GM12878 (cell line): Measurements from ENCODE around the gene KIFC3. TPM values are rescaled to one million over a fixed set of nuclear protein-coding genes. Genes with fewer than 3 reads are reported as not detected.

Experiments used
- ATAC-seq: fragments of 200-7000 bp; cut with Tn5 transposase; 3 replicates; pipeline ENCODE4 v1.9.1; 2020; ENCODE audit warnings: mild to moderate bottlenecking, moderate library complexity
- BruUV-seq: library from RNA; stranded (reverse); fragments of 400-500 nt; replicated peaks from 2 replicates; lab custom pipeline; 2021; lab: Mats Ljungman, UMichigan
- CTCF ChIA-PET: fragments of 300-600 bp; sonication (Branson Sonifier 250); formaldehyde crosslinking; extraction: SDS; loops from one replicate; lab custom pipeline; 2021; ENCODE audit warnings: inconsistent platforms; lab: Yijun Ruan, JAX
- POLR2A ChIA-PET: fragments of 350-600 bp; formaldehyde crosslinking; extraction: SDS; loops from one replicate; lab custom pipeline; 2021; ENCODE audit warnings: inconsistent platforms; lab: Charles Lee
- RAD21 ChIA-PET: fragments of 300-600 bp; sonication (Branson Sonifier 250); formaldehyde crosslinking; loops from one replicate; lab custom pipeline; 2023; ENCODE audit warnings: antibody characterized with exemption; ENCODE audit not compliant: unreplicated experiment; lab: Charles Lee
- SMC1A ChIA-PET: fragments of 300-600 bp; sonication (Branson Sonifier 250); formaldehyde crosslinking; loops from one replicate; lab custom pipeline; 2023; ENCODE audit not compliant: unreplicated experiment, uncharacterized antibody; lab: Charles Lee
- DNase-seq: peaks from one replicate; pipeline ENCODE4 v3.0.0-alpha.2; 2011; ENCODE audit warnings: low read depth, low spot score
- FAIRE-seq: peaks from 3 replicates; lab custom pipeline; 2011; peaks lifted over from hg19 to GRCh38; lab: Jason Lieb, UNC
- H2AFZ ChIP-seq: 2 replicates; pipeline ENCODE4 v1.6.0; 2011; ENCODE audit warnings: low read depth, low read length, control low read depth; ENCODE audit not compliant: control insufficient read depth
- H3K27ac ChIP-seq: 2 replicates; pipeline ENCODE4 v1.5.1; 2011; ENCODE audit warnings: control low read depth; ENCODE audit not compliant: control insufficient read depth, insufficient read depth
- H3K27me3 ChIP-seq, 2 experiments: replicated peaks in 1 of 2; 2 replicates each; pipeline versions ENCODE4 v1.6.0 to v1.6.1; 2011; ENCODE audit warnings: low read length in 1 of 2; ENCODE audit not compliant: control insufficient read depth in 2 of 2, insufficient read depth in 2 of 2
- H3K36me3 ChIP-seq, 2 experiments: 2 replicates each; pipeline ENCODE4 v1.5.1; 2011; ENCODE audit warnings: low read length in 1 of 2; ENCODE audit not compliant: control insufficient read depth in 2 of 2, insufficient read depth in 2 of 2
- H3K4me1 ChIP-seq: 2 replicates; pipeline ENCODE4 v1.6.1; 2011; ENCODE audit warnings: mild to moderate bottlenecking, low read length, moderate library complexity, mixed read lengths; ENCODE audit not compliant: control insufficient read depth, insufficient read depth
- H3K4me2 ChIP-seq: 2 replicates; pipeline ENCODE4 v1.6.0; 2011; ENCODE audit warnings: control low read depth; ENCODE audit not compliant: control insufficient read depth, insufficient read depth
- H3K4me3 ChIP-seq: fragments of 200-600 bp; sonication (generic); 2 replicates; pipeline ENCODE4 v1.5.1; 2016
- H3K79me2 ChIP-seq: 2 replicates; pipeline ENCODE4 v1.6.0; 2011; ENCODE audit warnings: low read length; ENCODE audit not compliant: control insufficient read depth, insufficient read depth
- H3K9ac ChIP-seq: 2 replicates; pipeline ENCODE4 v1.8.0; 2011; ENCODE audit warnings: low read length, control low read depth, mixed read lengths; ENCODE audit not compliant: control insufficient read depth, insufficient read depth
- H3K9me3 ChIP-seq: replicated peaks from 3 replicates; pipeline ENCODE4 v1.5.1; 2011; ENCODE audit warnings: mild to moderate bottlenecking, low read length; ENCODE audit not compliant: control insufficient read depth, insufficient read depth
- H4K20me1 ChIP-seq: 2 replicates; pipeline ENCODE4 v1.6.0; 2011; ENCODE audit not compliant: control insufficient read depth, insufficient read depth
- BACH1 ChIP-seq: fragments of 450-650 bp; IDR thresholded peaks from 2 replicates; pipeline ENCODE4 v1.6.1; 2017; ENCODE audit warnings: mild to moderate bottlenecking, borderline replicate concordance
- EP300 ChIP-seq, 2 experiments: fragments of 150-350 bp in 1 of 2; IDR thresholded peaks; 2 replicates each; pipeline ENCODE4 v1.6.1; 2011 to 2012; ENCODE audit warnings: low read depth in 2 of 2, low read length in 2 of 2, borderline replicate concordance in 1 of 2, improper control_type of control experiment in 1 of 2, inconsistent platforms in 1 of 2; ENCODE audit not compliant: control insufficient read depth in 1 of 2
- FOXM1 ChIP-seq: IDR thresholded peaks from 2 replicates; pipeline ENCODE4 v1.6.1; 2012; ENCODE audit warnings: low read depth, mild to moderate bottlenecking, inconsistent platforms, low read length, moderate library complexity
- IKZF1 ChIP-seq: fragments of 450-650 bp; conservative IDR thresholded peaks from 2 replicates; pipeline ENCODE4 v1.6.1; 2017; ENCODE audit warnings: antibody characterized with exemption, mild to moderate bottlenecking
- IRF4 ChIP-seq: IDR thresholded peaks from 2 replicates; pipeline ENCODE4 v1.6.1; 2011; ENCODE audit warnings: low read depth, low read length
- JUNB ChIP-seq: IDR thresholded peaks from 2 replicates; pipeline ENCODE4 v1.6.1; 2016; ENCODE audit warnings: antibody characterized with exemption, mild to moderate bottlenecking
- MTA2 ChIP-seq: fragments of 450-650 bp; IDR thresholded peaks from 2 replicates; pipeline ENCODE4 v1.6.1; 2016; ENCODE audit warnings: low read depth, mild to moderate bottlenecking, moderate library complexity
- POLR2A ChIP-seq: IDR thresholded peaks from 2 replicates; pipeline ENCODE4 v1.6.1; 2011; ENCODE audit warnings: low read depth, mild to moderate bottlenecking, low read length
- POLR2AphosphoS5 ChIP-seq: IDR thresholded peaks from 2 replicates; pipeline ENCODE4 v1.6.1; 2011; ENCODE audit warnings: mild to moderate bottlenecking, low read length, inconsistent platforms
- STAT3 ChIP-seq: IDR thresholded peaks from 2 replicates; pipeline ENCODE4 v1.6.1; 2011; ENCODE audit warnings: low read depth, low read length, improper control_type of control experiment
- TAF1 ChIP-seq: IDR thresholded peaks from 2 replicates; pipeline ENCODE4 v1.6.1; 2011; ENCODE audit warnings: mild to moderate bottlenecking, low read depth, low read length, borderline replicate concordance
- TCF7 ChIP-seq: IDR thresholded peaks from 2 replicates; pipeline ENCODE4 v1.6.1; 2014; ENCODE audit warnings: antibody characterized with exemption, borderline replicate concordance
- YY1 ChIP-seq: IDR thresholded peaks from 2 replicates; pipeline ENCODE4 v1.6.1; 2011; ENCODE audit warnings: low read depth, mild to moderate bottlenecking, low read length
- WGBS: methylation state at CpG from one replicate; pipeline ENCODE4 v1.1.6; 2016; ENCODE audit warnings: low lambda C conversion rate; ENCODE audit not compliant: insufficient replicate concordance, insufficient coverage; ENCODE audit errors: missing lambda C conversion rate; 5-methylcytosine and 5-hydroxymethylcytosine counted together
- in situ Hi-C: fragments of 300-500 bp; cut with MboI; formaldehyde crosslinking; loops from 9 replicates; pipeline ENCODE4 v1.14.3; 2018; ENCODE audit warnings: mixed read lengths
- intact Hi-C: fragments of 100-400 bp; cut with micrococcal nuclease; formaldehyde crosslinking; loops from one replicate; pipeline ENCODE4 v1.14.2; 2022; ENCODE audit not compliant: unreplicated experiment
- polyA plus RNA-seq, 11 experiments: library from polyadenylated mRNA; depleted of rRNA in 4 of 11; unstranded in 6 of 11; stranded (reverse) in 5 of 11; fragments of >200 nt; fragmentation: Nextera tagmentation in 4 of 11; fragmentation: Illumina TruSeq in 1 of 11; extraction: Ambion mirVana in 4 of 11; extraction: Trizol in 1 of 11; gene quantifications; 1 replicate in 1 of 11; 2 replicates in 10 of 11; pipeline versions ENCODE4 v1.2.1 to v1.2.3, GENCODE V29; 2011 to 2016; ENCODE audit warnings: inconsistent platforms in 2 of 11, missing spikeins in 2 of 11, low read depth in 1 of 11
- total RNA-seq, 4 experiments: library from RNA; depleted of rRNA in 3 of 4; stranded (reverse); fragments of >200 nt in 3 of 4; fragmentation: Illumina TruSeq in 1 of 4; extraction: Trizol in 1 of 4; gene quantifications; 2 replicates each; pipeline versions ENCODE4 v1.2.1 to v1.2.3, GENCODE V29; 2013 to 2021
- TF ChIP-seq, protein P1 (sequence below): fragments of 450-650 bp; IDR thresholded peaks from 2 replicates; pipeline ENCODE4 v1.6.1; 2016; ENCODE audit warnings: mild to moderate bottlenecking
- TF ChIP-seq, protein P2 (sequence below): fragments of 450-650 bp; IDR thresholded peaks from 2 replicates; pipeline ENCODE4 v1.6.1; 2018; ENCODE audit warnings: mild to moderate bottlenecking, low read depth, moderate library complexity; ENCODE audit not compliant: partially characterized antibody
- TF ChIP-seq, protein P3 (sequence below): fragments of 450-650 bp; IDR thresholded peaks from 2 replicates; pipeline ENCODE4 v1.6.1; 2017; ENCODE audit warnings: mild to moderate bottlenecking, low read depth, inconsistent platforms; ENCODE audit not compliant: poor library complexity, severe bottlenecking

Gene KIFC3
- total and polyA plus RNA-seq, 10 of the 15 experiments (the other 5 are each of a cell fraction or from before 2014, with no cell fraction given) = 0.22 to 1.3 (median 0.26) TPM; not detected in 3

DNA sequence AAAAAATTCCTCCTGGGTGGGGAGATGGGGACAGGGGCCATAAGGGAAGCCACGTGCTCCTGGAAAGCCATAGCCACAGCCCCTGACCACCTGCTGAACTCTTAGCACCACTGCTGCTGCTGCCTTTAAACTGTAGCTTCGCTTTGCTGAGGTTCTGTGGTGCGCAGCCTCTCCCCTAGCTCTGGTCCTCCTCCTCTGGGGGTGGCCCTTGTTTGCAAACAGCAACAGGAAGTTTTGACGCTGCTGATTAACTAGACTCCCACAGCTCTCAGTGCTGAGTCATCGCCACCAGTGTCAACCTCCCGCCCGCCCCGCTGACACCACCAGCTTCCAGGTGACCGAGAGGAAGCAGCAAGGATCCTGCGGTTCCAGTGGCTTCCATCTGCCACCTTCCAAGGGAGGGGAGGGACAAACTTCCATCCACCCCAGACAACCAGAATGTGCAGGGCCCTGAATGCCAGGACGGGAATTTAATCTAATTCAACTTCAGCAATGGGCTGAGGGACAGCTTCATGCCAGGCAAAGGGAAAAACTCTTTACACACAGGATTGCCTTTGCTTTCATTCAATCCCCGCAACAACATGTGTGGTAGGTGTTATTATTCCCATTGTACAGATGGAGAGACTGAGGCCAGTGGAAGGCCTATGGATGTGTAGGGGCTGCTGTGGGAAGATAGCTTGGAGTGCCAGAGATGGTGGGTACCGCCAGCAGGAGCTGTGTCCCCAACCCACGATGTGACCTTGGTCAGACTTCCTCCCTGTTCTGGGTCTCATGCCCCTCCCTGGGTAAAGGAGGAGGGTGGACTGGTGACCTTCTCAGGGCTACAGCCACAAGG, 8.1 kb upstream of the KIFC3 start:
- intact Hi-C loops = no loop called here
- POLR2A ChIA-PET = no interaction called here
- SMC1A ChIA-PET = interaction anchor here (0.6 to 2.1 kb wide), 5 partner anchors 8 to 311 kb away, joined by 3 to 8 read pairs (median 3); partner anchors contain the start of gene KATNB1
- no peak overlapping the region; the same call in 1 of the 2 replicates for H3K4me3 ChIP-seq
- FAIRE-seq (peak; percentile 99), DNase-seq (peak; percentile 73), ATAC-seq (peak; percentile 99)
- TSS peak; percentile 66 for BruUV-seq
- H4K20me1 ChIP-seq = no peaks in the 10 kb centered on the region
- H3K27me3 ChIP-seq = no peaks in the 10 kb centered on the region
- 12% methylated on average over 14 of the region's 14 CpGs for WGBS
- RAD21 ChIA-PET = interaction anchor here (0.6 to 1.1 kb wide), 5 partner anchors 52 to 312 kb away, joined by 3 read pairs; no protein-coding TSS in a partner anchor
- no peaks in the 10 kb centered on the region for H3K9me3 ChIP-seq
- in situ Hi-C loops = no loop called here
- H3K4me2 ChIP-seq = peak overlapping the region; percentile 90
- peak overlapping the region; percentile 66 for H3K27ac ChIP-seq
- H2AFZ ChIP-seq = peak overlapping the region; percentile 85
- H3K79me2 ChIP-seq = no peaks in the 10 kb centered on the region
- peak overlapping the region; percentile 52 for H3K9ac ChIP-seq
- no peaks in the 10 kb centered on the region for H3K36me3 ChIP-seq
- peaks cover 23% of the 10 kb centered on the region for H3K4me1 ChIP-seq
- CTCF ChIA-PET = interaction anchor here (0.7 to 1.4 kb wide), 8 partner anchors 11 to 234 kb away, joined by 3 to 4 read pairs (median 3); no protein-coding TSS in a partner anchor
- TF ChIP-seq STAT3 (no peak), POLR2A (peak; percentile 72), BACH1 (peak; percentile 99), MTA2 (peak; percentile 46; the same call in 1 of the 2 replicates), FOXM1 (no peak), EP300 (IDR thresholded peaks at IDR 0.05; ENCODE audit: borderline replicate concordance in 1 of 2, control insufficient read depth in 1 of 2, low read depth in 2 of 2, low read length in 2 of 2) (peak; percentile 13 to 59; a peak in 2 of 4 replicates), YY1 (no peak), POLR2AphosphoS5 (peak; percentile 68), TCF7 (no peak), IRF4 (no peak), IKZF1 (peak; percentile 94), TAF1 (peak; percentile 43; the same call in 1 of the 2 replicates), JUNB (peak; percentile 38; the same call in 1 of the 2 replicates)
- TF ChIP-seq, protein P1, sequence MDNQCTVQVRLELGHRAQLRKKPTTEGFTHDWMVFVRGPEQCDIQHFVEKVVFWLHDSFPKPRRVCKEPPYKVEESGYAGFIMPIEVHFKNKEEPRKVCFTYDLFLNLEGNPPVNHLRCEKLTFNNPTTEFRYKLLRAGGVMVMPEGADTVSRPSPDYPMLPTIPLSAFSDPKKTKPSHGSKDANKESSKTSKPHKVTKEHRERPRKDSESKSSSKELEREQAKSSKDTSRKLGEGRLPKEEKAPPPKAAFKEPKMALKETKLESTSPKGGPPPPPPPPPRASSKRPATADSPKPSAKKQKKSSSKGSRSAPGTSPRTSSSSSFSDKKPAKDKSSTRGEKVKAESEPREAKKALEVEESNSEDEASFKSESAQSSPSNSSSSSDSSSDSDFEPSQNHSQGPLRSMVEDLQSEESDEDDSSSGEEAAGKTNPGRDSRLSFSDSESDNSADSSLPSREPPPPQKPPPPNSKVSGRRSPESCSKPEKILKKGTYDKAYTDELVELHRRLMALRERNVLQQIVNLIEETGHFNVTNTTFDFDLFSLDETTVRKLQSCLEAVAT = peak; percentile 42; the same call in 1 of the 2 replicates
- TF ChIP-seq, protein P2, sequence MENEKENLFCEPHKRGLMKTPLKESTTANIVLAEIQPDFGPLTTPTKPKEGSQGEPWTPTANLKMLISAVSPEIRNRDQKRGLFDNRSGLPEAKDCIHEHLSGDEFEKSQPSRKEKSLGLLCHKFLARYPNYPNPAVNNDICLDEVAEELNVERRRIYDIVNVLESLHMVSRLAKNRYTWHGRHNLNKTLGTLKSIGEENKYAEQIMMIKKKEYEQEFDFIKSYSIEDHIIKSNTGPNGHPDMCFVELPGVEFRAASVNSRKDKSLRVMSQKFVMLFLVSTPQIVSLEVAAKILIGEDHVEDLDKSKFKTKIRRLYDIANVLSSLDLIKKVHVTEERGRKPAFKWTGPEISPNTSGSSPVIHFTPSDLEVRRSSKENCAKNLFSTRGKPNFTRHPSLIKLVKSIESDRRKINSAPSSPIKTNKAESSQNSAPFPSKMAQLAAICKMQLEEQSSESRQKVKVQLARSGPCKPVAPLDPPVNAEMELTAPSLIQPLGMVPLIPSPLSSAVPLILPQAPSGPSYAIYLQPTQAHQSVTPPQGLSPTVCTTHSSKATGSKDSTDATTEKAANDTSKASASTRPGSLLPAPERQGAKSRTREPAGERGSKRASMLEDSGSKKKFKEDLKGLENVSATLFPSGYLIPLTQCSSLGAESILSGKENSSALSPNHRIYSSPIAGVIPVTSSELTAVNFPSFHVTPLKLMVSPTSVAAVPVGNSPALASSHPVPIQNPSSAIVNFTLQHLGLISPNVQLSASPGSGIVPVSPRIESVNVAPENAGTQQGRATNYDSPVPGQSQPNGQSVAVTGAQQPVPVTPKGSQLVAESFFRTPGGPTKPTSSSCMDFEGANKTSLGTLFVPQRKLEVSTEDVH = no peak
- TF ChIP-seq, protein P3, sequence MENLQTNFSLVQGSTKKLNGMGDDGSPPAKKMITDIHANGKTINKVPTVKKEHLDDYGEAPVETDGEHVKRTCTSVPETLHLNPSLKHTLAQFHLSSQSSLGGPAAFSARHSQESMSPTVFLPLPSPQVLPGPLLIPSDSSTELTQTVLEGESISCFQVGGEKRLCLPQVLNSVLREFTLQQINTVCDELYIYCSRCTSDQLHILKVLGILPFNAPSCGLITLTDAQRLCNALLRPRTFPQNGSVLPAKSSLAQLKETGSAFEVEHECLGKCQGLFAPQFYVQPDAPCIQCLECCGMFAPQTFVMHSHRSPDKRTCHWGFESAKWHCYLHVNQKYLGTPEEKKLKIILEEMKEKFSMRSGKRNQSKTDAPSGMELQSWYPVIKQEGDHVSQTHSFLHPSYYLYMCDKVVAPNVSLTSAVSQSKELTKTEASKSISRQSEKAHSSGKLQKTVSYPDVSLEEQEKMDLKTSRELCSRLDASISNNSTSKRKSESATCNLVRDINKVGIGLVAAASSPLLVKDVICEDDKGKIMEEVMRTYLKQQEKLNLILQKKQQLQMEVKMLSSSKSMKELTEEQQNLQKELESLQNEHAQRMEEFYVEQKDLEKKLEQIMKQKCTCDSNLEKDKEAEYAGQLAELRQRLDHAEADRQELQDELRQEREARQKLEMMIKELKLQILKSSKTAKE = peak; percentile 53
